Activated T-helper 2 cell treated with anti-CD3 and anti-CD28 coated beads, Interferon-gamma antibody, Interleukin-2, Interleukin-4, amounts not matched to agents 10 μg/mL and 5 μg/mL and 100 μg/mL, durations not matched to agents 14 hours and 24 hours and 36 hours (primary cell): Measurements from ENCODE around the gene SRD5A1. TPM values are rescaled to one million over a fixed set of nuclear protein-coding genes. Genes with fewer than 3 reads are reported as not detected.
"Not testable (repeated sequence)": the region's sequence is repeated elsewhere in the genome, so short reads cannot be mapped to it uniquely, and the experiment has no call there.

ENCODE experiments used
- DNase-seq: peaks from one replicate; pipeline ENCODE4 v3.0.0; 2021; ENCODE audit warnings: low spot score
- H3K27ac Mint-ChIP-seq: one replicate; pipeline ENCODE4 v1.8.0; 2021; ENCODE audit warnings: mixed read lengths
- H3K27me3 Mint-ChIP-seq: one replicate; pipeline ENCODE4 v1.8.0; 2021; ENCODE audit warnings: low read depth, mixed read lengths
- H3K36me3 Mint-ChIP-seq: one replicate; pipeline ENCODE4 v1.8.0; 2021; ENCODE audit warnings: low read depth, mixed read lengths
- H3K4me1 Mint-ChIP-seq: one replicate; pipeline ENCODE4 v1.8.0; 2021; ENCODE audit warnings: low read depth, mixed read lengths
- H3K4me3 Mint-ChIP-seq: one replicate; pipeline ENCODE4 v1.8.0; 2021; ENCODE audit warnings: low read depth, mild to moderate bottlenecking, moderate library complexity, mixed read lengths
- H3K9me3 Mint-ChIP-seq: one replicate; pipeline ENCODE4 v1.8.0; 2021; ENCODE audit warnings: mixed read lengths
- intact Hi-C: fragments of 100-400 bp; cut with micrococcal nuclease; formaldehyde crosslinking; loops from one replicate; pipeline ENCODE4 v1.15.1; 2023
- total RNA-seq: library from RNA; stranded (reverse); gene quantifications from 2 replicates; pipeline ENCODE4 v1.2.3, GENCODE V29; 2022

Gene SRD5A1
- total RNA-seq, 1 donor from 2014 or later, result 16.0 TPM

DNA sequence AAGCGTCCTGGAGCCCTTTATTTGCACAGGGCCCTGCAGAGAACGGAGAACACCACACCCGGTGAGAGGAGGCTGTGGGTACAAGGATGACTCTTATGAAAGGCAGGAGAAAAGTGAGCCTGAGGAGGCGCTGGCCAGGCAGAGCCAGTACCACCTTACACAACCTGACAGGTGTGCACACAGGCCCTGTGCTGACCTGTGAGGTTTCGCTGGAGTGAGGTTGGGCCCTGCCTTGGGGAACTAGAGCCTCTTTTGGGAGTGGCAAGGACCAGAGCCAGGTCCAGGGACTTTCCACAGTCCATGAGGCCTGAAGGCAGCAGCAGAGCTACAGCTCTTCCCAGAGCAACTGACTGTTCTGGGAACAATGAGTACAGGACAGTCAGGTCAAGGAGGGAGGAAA is 3.1 kb downstream of the SRD5A1 start:
- no peak for DNase-seq
- Mint-ChIP-seq H3K9me3 (no peaks in the 10 kb centered on the region), H3K36me3 (peaks cover 9% of the 10 kb centered on the region), H3K4me3 (no peak overlapping the region), H3K27ac (no peak overlapping the region), H3K27me3 (no peaks in the 10 kb centered on the region), H3K4me1 (peaks cover 12% of the 10 kb centered on the region)
- intact Hi-C loops, result loop anchor here (10.0 kb wide), 1 partner anchor 1229 kb away; the partner anchor contains the start of genes FASTKD3 and MTRR

GRCh38 chr5:6637022-6637421 is 3.8 kb downstream of the SRD5A1 start:
- Mint-ChIP-seq H3K4me3 (no peak overlapping the region), H3K4me1 (peaks cover 10% of the 10 kb centered on the region), H3K36me3 (peaks cover 5% of the 10 kb centered on the region), H3K27ac (no peak overlapping the region), H3K9me3 (no peaks in the 10 kb centered on the region), H3K27me3 (no peaks in the 10 kb centered on the region)
- intact Hi-C loops, result loop anchor here (10.0 kb wide), 1 partner anchor 1228 kb away; the partner anchor contains the start of genes FASTKD3 and MTRR
- DNase-seq, result no peak

DNA sequence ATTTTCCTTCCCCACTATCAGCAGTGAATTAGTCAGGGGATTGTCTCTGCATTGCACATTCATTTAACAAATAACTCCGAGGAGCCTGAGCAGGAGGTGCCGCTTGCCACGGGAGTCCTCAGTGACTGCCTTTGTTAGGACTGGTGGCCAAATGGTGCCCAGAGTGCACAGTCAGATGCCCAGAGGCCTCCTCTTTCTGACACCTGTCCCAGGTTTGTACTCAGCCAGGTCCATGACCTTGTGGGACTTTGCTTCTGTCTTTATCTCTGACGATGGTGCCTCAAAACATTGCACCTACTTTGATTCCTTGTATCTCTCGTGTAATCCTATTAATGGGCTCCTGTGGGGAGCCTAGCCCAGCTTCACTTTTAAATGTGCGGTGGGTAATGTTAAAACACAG is 4.3 kb downstream of the SRD5A1 start:
- no peak overlapping the region for H3K4me3 Mint-ChIP-seq
- intact Hi-C loops, result loop anchor here (10.0 kb wide), 1 partner anchor 1227 kb away; the partner anchor contains the start of genes FASTKD3 and MTRR
- no peak overlapping the region for H3K27ac Mint-ChIP-seq
- no peaks in the 10 kb centered on the region for H3K27me3 Mint-ChIP-seq
- peaks cover 10% of the 10 kb centered on the region for H3K4me1 Mint-ChIP-seq
- no peaks in the 10 kb centered on the region for H3K36me3 Mint-ChIP-seq
- H3K9me3 Mint-ChIP-seq, result no peaks in the 10 kb centered on the region
- no peak for DNase-seq

- Mint-ChIP-seq H3K4me1 (peaks cover 10% of the 10 kb centered on the region), H3K36me3 (no peaks in the 10 kb centered on the region), H3K9me3 (no peaks in the 10 kb centered on the region), H3K4me3 (no peak overlapping the region), H3K27me3 (no peaks in the 10 kb centered on the region), H3K27ac (no peak overlapping the region)
- DNase-seq, result no peak
- intact Hi-C loops, result loop anchor here (10.0 kb wide), 1 partner anchor 1227 kb away; the partner anchor contains the start of genes FASTKD3 and MTRR
Observed at GRCh38 chr5:6638236-6638635, 5.0 kb downstream of the SRD5A1 start.

- H3K27me3 Mint-ChIP-seq, result no peaks in the 10 kb centered on the region
- DNase-seq, result no peak
- peaks cover 22% of the 10 kb centered on the region for H3K36me3 Mint-ChIP-seq
- H3K4me3 Mint-ChIP-seq, result no peak overlapping the region
- H3K4me1 Mint-ChIP-seq, result peaks cover 9% of the 10 kb centered on the region
- intact Hi-C loops, result no loop called here
- H3K27ac Mint-ChIP-seq, result no peak overlapping the region
- no peaks in the 10 kb centered on the region for H3K9me3 Mint-ChIP-seq
Observed at GRCh38 chr5:6642655-6643054, 9.4 kb downstream of the SRD5A1 start.

- Mint-ChIP-seq H3K9me3 (peaks cover under 1% of the 10 kb centered on the region), H3K4me1 (peaks cover 10% of the 10 kb centered on the region), H3K27me3 (no peaks in the 10 kb centered on the region), H3K27ac (no peak overlapping the region), H3K36me3 (peaks cover 24% of the 10 kb centered on the region), H3K4me3 (no peak overlapping the region)
- intact Hi-C loops, result no loop called here
- DNase-seq, result no peak
Observed at GRCh38 chr5:6644794-6645241, 11.6 kb downstream of the SRD5A1 start.

GRCh38 chr5:6645571-6646362 is 12.5 kb downstream of the SRD5A1 start:
- H3K27ac Mint-ChIP-seq, H3K4me3 Mint-ChIP-seq, H3K27me3 Mint-ChIP-seq, H3K9me3 Mint-ChIP-seq, DNase-seq, intact Hi-C loops: not testable (repeated sequence)
- Mint-ChIP-seq H3K4me1 (peaks cover 12% of the 10 kb centered on the region), H3K36me3 (peaks cover 27% of the 10 kb centered on the region)

DNA sequence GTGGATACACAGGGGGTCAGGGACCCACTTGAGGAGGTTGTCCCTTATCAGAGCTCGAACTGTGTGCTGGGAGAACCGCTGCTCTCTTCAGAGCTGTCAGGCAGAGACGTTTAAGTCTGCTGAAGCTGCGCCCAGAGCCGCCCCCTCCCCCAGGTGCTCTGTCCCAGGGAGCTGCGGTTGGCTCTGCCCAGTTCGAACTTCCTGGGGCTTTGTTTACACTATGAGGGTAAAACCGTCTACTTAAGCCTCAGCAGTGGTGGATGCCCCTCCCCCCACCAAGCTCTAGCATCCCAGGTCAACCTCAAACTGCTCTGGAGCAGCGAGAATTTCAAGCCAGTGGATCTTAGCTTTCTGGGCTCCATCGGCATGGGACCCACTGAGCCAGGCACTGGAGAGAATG is 15.9 kb downstream of the SRD5A1 start:
- no peak overlapping the region for H3K4me3 Mint-ChIP-seq
- H3K9me3 Mint-ChIP-seq, result peaks cover 4% of the 10 kb centered on the region
- no peak for DNase-seq
- no peaks in the 10 kb centered on the region for H3K27me3 Mint-ChIP-seq
- H3K27ac Mint-ChIP-seq, result no peak overlapping the region
- peaks cover 32% of the 10 kb centered on the region for H3K36me3 Mint-ChIP-seq
- H3K4me1 Mint-ChIP-seq, result peaks cover 12% of the 10 kb centered on the region
- intact Hi-C loops, result no loop called here

DNA sequence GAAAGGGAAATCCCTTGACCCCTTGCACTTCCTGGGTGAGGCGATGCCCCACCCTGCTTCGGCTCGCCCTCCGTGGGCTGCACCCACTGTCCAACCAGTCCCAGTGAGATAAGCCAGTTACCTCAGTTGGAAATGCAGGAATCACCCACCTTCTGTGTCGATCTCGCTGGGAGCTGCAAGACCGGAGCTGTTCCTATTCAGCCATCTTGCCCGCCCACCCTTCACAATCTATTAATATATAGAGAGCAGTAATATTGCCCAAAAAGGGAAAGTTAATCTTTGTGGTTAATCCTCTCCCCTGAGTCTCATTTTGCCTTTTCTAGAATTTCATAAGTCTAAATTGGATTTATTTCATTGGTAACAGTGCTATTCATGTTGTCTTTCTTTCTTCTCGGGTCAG is 16.4 kb downstream of the SRD5A1 start:
- peaks cover 12% of the 10 kb centered on the region for H3K4me1 Mint-ChIP-seq

GRCh38 chr5:6652025-6652424 is 18.8 kb downstream of the SRD5A1 start:
- H3K9me3 Mint-ChIP-seq, result peaks cover 22% of the 10 kb centered on the region
- no peak overlapping the region for H3K27ac Mint-ChIP-seq
- H3K27me3 Mint-ChIP-seq, result no peaks in the 10 kb centered on the region
- peaks cover 7% of the 10 kb centered on the region for H3K4me1 Mint-ChIP-seq
- intact Hi-C loops, result no loop called here
- H3K4me3 Mint-ChIP-seq, result no peak overlapping the region
- no peak for DNase-seq
- peaks cover 38% of the 10 kb centered on the region for H3K36me3 Mint-ChIP-seq

More for the DNA sequence above, 16.4 kb downstream of the SRD5A1 start:
- Mint-ChIP-seq H3K4me3 (no peak overlapping the region), H3K27ac (no peak overlapping the region), H3K27me3 (no peaks in the 10 kb centered on the region), H3K9me3 (peaks cover 4% of the 10 kb centered on the region), H3K36me3 (peaks cover 28% of the 10 kb centered on the region)
- intact Hi-C loops, result no loop called here
- DNase-seq, result no peak

- no peak overlapping the region for H3K27ac Mint-ChIP-seq
- H3K27me3 Mint-ChIP-seq, result no peaks in the 10 kb centered on the region
- intact Hi-C loops, result no loop called here
- peaks cover 3% of the 10 kb centered on the region for H3K4me1 Mint-ChIP-seq
- peaks cover 21% of the 10 kb centered on the region for H3K9me3 Mint-ChIP-seq
- no peak overlapping the region for H3K4me3 Mint-ChIP-seq
- DNase-seq, result no peak
- peaks cover 53% of the 10 kb centered on the region for H3K36me3 Mint-ChIP-seq
Observed at GRCh38 chr5:6655432-6655831, 22.2 kb downstream of the SRD5A1 start.

DNA sequence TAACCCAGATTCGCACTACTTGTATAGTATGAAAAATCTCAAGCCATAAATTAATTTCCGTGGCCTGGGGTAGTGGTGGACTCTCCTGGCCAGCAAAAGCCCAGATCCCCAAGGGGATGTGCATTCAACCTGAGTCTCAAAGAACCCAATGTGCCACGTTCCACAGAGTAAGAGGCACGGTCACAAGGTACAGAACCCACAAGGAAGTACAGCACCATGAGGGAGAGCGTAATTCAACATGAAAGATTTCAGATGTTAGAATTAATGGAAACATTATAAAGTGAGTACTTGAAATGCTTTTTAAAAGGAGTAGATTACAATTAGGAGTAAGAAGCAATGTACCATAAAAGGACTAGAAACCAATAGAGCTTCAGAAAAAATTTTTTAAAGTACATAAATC is 23.4 kb downstream of the SRD5A1 start:
- intact Hi-C loops, result no loop called here
- Mint-ChIP-seq H3K27ac (no peak overlapping the region), H3K36me3 (peaks cover 56% of the 10 kb centered on the region), H3K4me3 (no peak overlapping the region), H3K27me3 (no peaks in the 10 kb centered on the region), H3K9me3 (peaks cover 21% of the 10 kb centered on the region), H3K4me1 (peaks cover 3% of the 10 kb centered on the region)
- no peak for DNase-seq

GRCh38 chr5:6659941-6660684 is 26.9 kb downstream of the SRD5A1 start:
- Mint-ChIP-seq H3K27me3 (no peaks in the 10 kb centered on the region), H3K4me1 (peaks cover 3% of the 10 kb centered on the region), H3K36me3 (peaks cover 44% of the 10 kb centered on the region), H3K27ac (no peak overlapping the region), H3K9me3 (peaks cover 20% of the 10 kb centered on the region), H3K4me3 (no peak overlapping the region)
- intact Hi-C loops, result no loop called here
- no peak for DNase-seq
